Measurements from ENCODE around the gene POLR2H. TPM values are rescaled to one million over a fixed set of nuclear protein-coding genes. Genes with fewer than 3 reads are reported as not detected.

Gene POLR2H
- total and polyA plus RNA-seq, 2 of the 4 experiments (the other 2 are of a cell fraction) = 47.7 to 130 TPM

- Histone ChIP-seq H2BK20ac (ENCODE audit: low read depth, low read length) (no peak overlapping the region), H3K14ac (replicated peaks; ENCODE audit: low read depth, low read length) (no peak overlapping the region), H3K18ac (ENCODE audit: low read depth, low read length) (no peak overlapping the region), H2AFZ (replicated peaks; ENCODE audit: low read length, poor library complexity) (no peak overlapping the region), H3K9ac (ENCODE audit: low read depth, low read length) (no peak overlapping the region), H2AK5ac (ENCODE audit: low read depth, low read length) (no peak overlapping the region), H4K5ac (ENCODE audit: low read depth, low read length) (no peak overlapping the region), H2BK5ac (ENCODE audit: low read depth, low read length, poor library complexity, severe bottlenecking) (no peak overlapping the region), H4K8ac (ENCODE audit: low read depth in 2 of 2, low read length in 2 of 2) (no peak overlapping the region), H4K20me1 (ENCODE audit: insufficient read depth, low read length) (peaks cover 3% of the 10 kb centered on the region), H3K9me1 (ENCODE audit: insufficient read depth, low read length) (peaks cover 3% of the 10 kb centered on the region; the same call in 1 of the 2 replicates), H3K27ac (ENCODE audit: insufficient read depth, low read length) (no peak overlapping the region), H3K9me3 (ENCODE audit: control insufficient read depth, insufficient read depth, low read length) (no peaks in the 10 kb centered on the region), H3K56ac (ENCODE audit: extremely low read depth, insufficient read depth, low read length) (no peak overlapping the region), H4K91ac (ENCODE audit: insufficient read depth, low read depth, low read length) (no peak overlapping the region), H3K4me2 (ENCODE audit: low read depth, low read length) (no peak overlapping the region), H3K27me3 (ENCODE audit: control insufficient read depth, insufficient read depth, low read length) (no peaks in the 10 kb centered on the region), H3K4me3 (ENCODE audit: insufficient read depth, low read depth, low read length) (no peak overlapping the region), H3K4me1 (ENCODE audit: control insufficient read depth, insufficient read depth, low read length) (peaks cover 14% of the 10 kb centered on the region), H3K79me1 (ENCODE audit: low read depth in 1 of 2, low read length in 2 of 2) (peaks cover 0 to 14% of the 10 kb centered on the region in 2 experiments; a peak in 2 of 4 replicates), H3K23ac (ENCODE audit: low read depth, low read length) (no peak overlapping the region; the same call in 1 of the 2 replicates), H3K4ac (ENCODE audit: low read depth, low read length) (no peak overlapping the region), H3K36me3 (ENCODE audit: control insufficient read depth, insufficient read depth, low read length) (peaks cover 27% of the 10 kb centered on the region), H2BK120ac (ENCODE audit: low read depth, low read length) (no peak overlapping the region), H2AK9ac (replicated peaks; ENCODE audit: low read depth, low read length, poor library complexity) (no peak overlapping the region), H2BK15ac (ENCODE audit: low read depth, low read length) (no peak overlapping the region)
- no TSS peak for BruUV-seq (replicated peaks)
- TF ChIP-seq MAFK (IDR thresholded peaks at IDR 0.05; ENCODE audit: low read depth, low read length) = no peak
- no peak for TF ChIP-seq SMC3 (IDR thresholded peaks at IDR 0.05; ENCODE audit: low read depth, low read length)
- TF ChIP-seq RCOR1 (IDR thresholded peaks at IDR 0.05; ENCODE audit: insufficient replicate concordance, low read length) = no peak
- TF ChIP-seq MAZ (IDR thresholded peaks at IDR 0.05; ENCODE audit: borderline replicate concordance, low read depth, low read length) = no peak
- TF ChIP-seq ELK1 (IDR thresholded peaks at IDR 0.05; ENCODE audit: borderline replicate concordance, low read depth, low read length) = no peak
- TF ChIP-seq CEBPB (IDR thresholded peaks at IDR 0.05; ENCODE audit: low read depth, low read length) = no peak
- no peak for TF ChIP-seq RFX5 (IDR thresholded peaks at IDR 0.05; ENCODE audit: low read depth, low read length)
- DNase-seq (no peak), ATAC-seq (ENCODE audit: low read depth) (no peak)
- WGBS, 2 experiments (ENCODE audit: extremely low coverage in 2 of 2, insufficient read length in 1 of 2) = 97% methylated on average over 15 of the region's 20 CpGs; no CpG with 5 or more reads in 1 of the 2 experiments
- ChIA-PET CTCF (no interaction called here), POLR2A (ENCODE audit: unreplicated experiment) (no interaction called here)
- in situ Hi-C loops (cut with MboI; ENCODE audit: low sequenced_read_pairs) = no loop called here
- intact Hi-C loops (cut with micrococcal nuclease) = loop anchor here (10.0 kb wide), 1 partner anchor 1428 kb away; no protein-coding TSS in a partner anchor
- dilution Hi-C loops (cut with HindIII; ENCODE audit: low sequenced_read_pairs, unreplicated experiment) = no loop called here
Measured at GRCh38 chr3:184346480-184347190, 14.9 kb upstream of the POLR2H start.

All from IMR-90 (cell line).